BJ (cell line): ENCODE results near the gene THYN1. TPM values are rescaled to one million over a fixed set of nuclear protein-coding genes. Genes with fewer than 3 reads are reported as not detected.

Experiments used
- CTCF ChIA-PET: fragments of 350-600 bp; formaldehyde crosslinking; extraction: SDS; loops from one replicate; lab custom pipeline; 2021; ENCODE audit warnings: antibody characterized with exemption, inconsistent platforms; lab: Yijun Ruan, JAX
- POLR2A ChIA-PET: fragments of 300-600 bp; sonication (Branson Sonifier 250); formaldehyde crosslinking; extraction: SDS; loops from one replicate; lab custom pipeline; 2021; ENCODE audit warnings: antibody characterized with exemption; lab: Charles Lee
- DNase-seq: peaks from one replicate; pipeline ENCODE4 v3.0.0-alpha.2; 2011; ENCODE audit warnings: low read depth
- H3K27me3 ChIP-seq: 2 replicates; pipeline ENCODE4 v1.6.0; 2011; ENCODE audit warnings: low read length; ENCODE audit not compliant: control insufficient read depth, insufficient read depth
- H3K36me3 ChIP-seq: 2 replicates; pipeline ENCODE4 v1.5.1; 2011; ENCODE audit warnings: low read length; ENCODE audit not compliant: control insufficient read depth, insufficient read depth
- H3K4me3 ChIP-seq: 2 replicates; pipeline ENCODE4 v1.5.1; 2011; ENCODE audit warnings: low read depth, mild to moderate bottlenecking, control low read depth, low read length
- polyA plus RNA-seq: library from polyadenylated mRNA; depleted of rRNA; stranded (reverse); fragments of >200 nt; gene quantifications from 2 replicates; pipeline ENCODE4 v1.2.3, GENCODE V29; 2011
- TF ChIP-seq, protein P1 (sequence below): IDR thresholded peaks from 2 replicates; pipeline ENCODE4 v1.5.1; 2011; ENCODE audit warnings: low read depth, mild to moderate bottlenecking, control low read depth, inconsistent platforms, low read length, moderate library complexity; ENCODE audit not compliant: insufficient read depth

Gene THYN1
- polyA plus RNA-seq, 1 experiment, result 38.2 TPM

DNA sequence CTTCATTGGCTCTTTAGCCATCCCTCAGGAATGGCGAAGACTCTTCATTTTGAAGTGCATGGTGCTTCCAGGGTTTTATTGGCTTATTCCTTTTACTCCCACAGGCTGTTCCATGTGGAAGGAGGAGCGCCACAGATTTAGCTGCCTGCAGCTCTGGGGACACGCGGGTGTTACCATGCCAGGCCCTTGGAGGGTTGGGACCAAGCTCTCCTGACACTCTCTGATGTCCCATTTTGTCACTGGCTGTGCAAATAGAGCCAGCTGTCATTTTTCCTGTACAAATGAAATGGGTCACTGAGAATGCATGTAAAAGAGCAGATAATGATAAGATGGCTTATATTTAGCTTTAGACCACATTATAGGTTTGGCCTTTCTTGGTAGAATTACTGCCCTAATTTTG lies 9.2 kb downstream of the THYN1 start:
- peaks cover 29% of the 10 kb centered on the region for H3K36me3 ChIP-seq
- no peak overlapping the region for H3K4me3 ChIP-seq
- H3K27me3 ChIP-seq, result no peaks in the 10 kb centered on the region
- ChIA-PET CTCF (interaction anchor here (0.8 to 2.6 kb wide), 11 partner anchors 9 to 316 kb away, joined by 3 to 11 read pairs (median 3); partner anchors contain the start of genes ACAD8, NCAPD3, THYN1 and VPS26B), POLR2A (no interaction called here)
- TF ChIP-seq, protein P1, sequence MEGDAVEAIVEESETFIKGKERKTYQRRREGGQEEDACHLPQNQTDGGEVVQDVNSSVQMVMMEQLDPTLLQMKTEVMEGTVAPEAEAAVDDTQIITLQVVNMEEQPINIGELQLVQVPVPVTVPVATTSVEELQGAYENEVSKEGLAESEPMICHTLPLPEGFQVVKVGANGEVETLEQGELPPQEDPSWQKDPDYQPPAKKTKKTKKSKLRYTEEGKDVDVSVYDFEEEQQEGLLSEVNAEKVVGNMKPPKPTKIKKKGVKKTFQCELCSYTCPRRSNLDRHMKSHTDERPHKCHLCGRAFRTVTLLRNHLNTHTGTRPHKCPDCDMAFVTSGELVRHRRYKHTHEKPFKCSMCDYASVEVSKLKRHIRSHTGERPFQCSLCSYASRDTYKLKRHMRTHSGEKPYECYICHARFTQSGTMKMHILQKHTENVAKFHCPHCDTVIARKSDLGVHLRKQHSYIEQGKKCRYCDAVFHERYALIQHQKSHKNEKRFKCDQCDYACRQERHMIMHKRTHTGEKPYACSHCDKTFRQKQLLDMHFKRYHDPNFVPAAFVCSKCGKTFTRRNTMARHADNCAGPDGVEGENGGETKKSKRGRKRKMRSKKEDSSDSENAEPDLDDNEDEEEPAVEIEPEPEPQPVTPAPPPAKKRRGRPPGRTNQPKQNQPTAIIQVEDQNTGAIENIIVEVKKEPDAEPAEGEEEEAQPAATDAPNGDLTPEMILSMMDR, result no peak
- no peak for DNase-seq

DNA sequence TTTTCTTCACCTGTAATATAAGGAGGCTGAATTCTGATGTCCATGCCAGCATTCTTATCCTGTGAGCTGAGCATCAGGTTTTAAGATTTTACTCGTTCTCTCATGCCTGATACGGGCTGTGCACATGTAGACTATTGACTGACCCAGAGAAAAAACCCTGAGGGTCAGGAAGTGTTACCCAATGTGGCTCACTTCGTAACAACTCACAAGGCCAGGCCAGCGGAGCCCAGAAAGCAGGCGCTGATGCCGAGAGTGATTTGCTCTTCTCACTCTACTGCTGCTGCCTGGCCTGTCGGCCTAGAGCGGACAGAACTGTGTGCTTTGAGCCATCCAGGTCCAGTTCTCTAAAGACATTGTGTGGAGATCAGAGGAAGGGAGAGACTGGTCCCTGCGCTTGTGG lies 10.8 kb downstream of the THYN1 start:
- POLR2A ChIA-PET, result no interaction called here
- no peak for DNase-seq
- Histone ChIP-seq H3K4me3 (no peak overlapping the region), H3K27me3 (no peaks in the 10 kb centered on the region), H3K36me3 (peaks cover 28% of the 10 kb centered on the region)
- CTCF ChIA-PET, result interaction anchor here (0.8 to 2.6 kb wide), 2 partner anchors 9 to 21 kb away, joined by 3 to 11 read pairs; no protein-coding TSS in a partner anchor
- TF ChIP-seq, protein P1, result no peak

DNA sequence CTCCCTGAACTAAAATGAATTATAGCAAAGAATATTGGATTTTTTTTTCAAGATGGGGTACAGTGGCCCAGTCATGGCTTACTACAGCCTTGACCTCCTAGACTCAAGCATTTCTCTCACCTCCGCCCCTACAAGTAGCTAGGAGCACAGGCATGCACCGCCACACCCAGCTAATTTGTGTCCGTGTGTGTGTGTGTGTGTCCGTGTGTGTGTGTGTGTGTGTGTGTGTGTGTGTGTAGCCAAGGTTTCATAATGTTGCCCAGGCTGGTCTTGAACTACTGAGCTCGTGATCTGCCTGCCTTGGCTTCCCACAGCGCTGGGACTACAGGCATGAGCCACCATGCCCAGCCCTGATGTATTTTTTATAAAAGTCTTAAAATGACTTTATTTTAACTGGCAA lies 12.6 kb downstream of the THYN1 start:
- TF ChIP-seq, protein P1, result no peak
- DNase-seq, result no peak
- ChIA-PET CTCF (no interaction called here), POLR2A (no interaction called here)
- peaks cover 20% of the 10 kb centered on the region for H3K36me3 ChIP-seq
- H3K27me3 ChIP-seq, result no peaks in the 10 kb centered on the region
- no peak overlapping the region for H3K4me3 ChIP-seq

DNA sequence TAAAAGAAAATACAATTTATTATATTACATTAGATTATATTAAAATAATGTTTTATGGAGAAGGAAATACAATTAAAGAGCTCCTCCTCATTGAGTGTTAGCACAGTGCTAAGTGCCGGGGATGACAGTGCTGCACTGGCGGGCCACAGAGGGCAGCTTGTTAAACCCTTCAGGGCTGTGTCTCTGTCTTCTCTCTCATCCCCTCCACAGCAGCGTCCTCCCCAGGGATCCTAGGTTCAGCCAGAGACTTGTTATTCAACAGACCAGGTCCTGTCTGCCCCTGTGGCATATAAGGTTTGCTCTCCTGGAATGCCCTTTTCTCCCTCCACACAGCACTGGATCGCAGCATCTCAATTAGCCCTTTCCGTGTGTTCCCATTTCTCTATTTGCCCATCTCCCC lies 14.2 kb downstream of the THYN1 start:
- TF ChIP-seq, protein P1, result no peak
- ChIA-PET CTCF (interaction anchor here (0.9 to 1.5 kb wide), 2 partner anchors 10 to 14 kb away, joined by 3 to 4 read pairs; partner anchors contain the start of genes ACAD8 and THYN1), POLR2A (no interaction called here)
- Histone ChIP-seq H3K27me3 (no peaks in the 10 kb centered on the region), H3K36me3 (peaks cover 15% of the 10 kb centered on the region), H3K4me3 (no peak overlapping the region)
- DNase-seq, result no peak

DNA sequence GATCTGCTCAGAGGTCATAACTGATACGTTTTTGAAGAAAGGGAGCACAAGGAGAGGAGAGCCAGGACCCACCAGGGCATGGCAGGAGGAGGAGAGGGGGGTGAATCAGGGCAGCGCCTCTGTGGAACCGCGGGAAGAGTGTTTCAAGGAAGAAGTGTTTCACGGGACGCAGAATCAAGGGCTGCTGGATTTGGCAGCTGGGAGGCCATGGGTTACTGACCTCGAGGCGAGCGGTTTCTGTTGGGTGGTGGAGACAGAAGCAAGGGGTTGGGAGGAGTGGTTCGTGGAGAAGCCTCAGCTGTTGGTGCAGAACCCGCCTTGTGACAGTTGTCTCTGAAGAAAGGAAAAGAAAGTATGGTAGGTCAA lies 15.6 kb downstream of the THYN1 start:
- ChIA-PET POLR2A (no interaction called here), CTCF (no interaction called here)
- Histone ChIP-seq H3K27me3 (no peaks in the 10 kb centered on the region), H3K4me3 (no peak overlapping the region), H3K36me3 (peaks cover 14% of the 10 kb centered on the region)
- TF ChIP-seq, protein P1, result no peak
- no peak for DNase-seq
